ENCODE measurements around the gene RAX2. TPM values are rescaled to one million over a fixed set of nuclear protein-coding genes. Genes with fewer than 3 reads are reported as not detected.

The RAX2 gene
- total RNA-seq, 3 donors from 2014 or later, result not detected

- no peak for DNase-seq
Observed at GRCh38 chr19:3788996-3789778, 17.2 kb upstream of the RAX2 start.

GRCh38 chr19:3785938-3786824, 14.2 kb upstream of the RAX2 start, which contains the start of gene MATK:
MATK (minus strand) TSS chr19:3786381; CDS start chr19:3785135, 1,246 bp downstream.
- Histone ChIP-seq H3K4me1 (ENCODE audit: low read depth) (no peaks in the 10 kb centered on the region), H3K4me3 (peak within 1 kb of the TSS; percentile 9), H3K9me3 (peaks cover 14% of the 10 kb centered on the region), H3K36me3 (ENCODE audit: low read depth) (no peaks in the 10 kb centered on the region)
- TF ChIP-seq, protein P1, sequence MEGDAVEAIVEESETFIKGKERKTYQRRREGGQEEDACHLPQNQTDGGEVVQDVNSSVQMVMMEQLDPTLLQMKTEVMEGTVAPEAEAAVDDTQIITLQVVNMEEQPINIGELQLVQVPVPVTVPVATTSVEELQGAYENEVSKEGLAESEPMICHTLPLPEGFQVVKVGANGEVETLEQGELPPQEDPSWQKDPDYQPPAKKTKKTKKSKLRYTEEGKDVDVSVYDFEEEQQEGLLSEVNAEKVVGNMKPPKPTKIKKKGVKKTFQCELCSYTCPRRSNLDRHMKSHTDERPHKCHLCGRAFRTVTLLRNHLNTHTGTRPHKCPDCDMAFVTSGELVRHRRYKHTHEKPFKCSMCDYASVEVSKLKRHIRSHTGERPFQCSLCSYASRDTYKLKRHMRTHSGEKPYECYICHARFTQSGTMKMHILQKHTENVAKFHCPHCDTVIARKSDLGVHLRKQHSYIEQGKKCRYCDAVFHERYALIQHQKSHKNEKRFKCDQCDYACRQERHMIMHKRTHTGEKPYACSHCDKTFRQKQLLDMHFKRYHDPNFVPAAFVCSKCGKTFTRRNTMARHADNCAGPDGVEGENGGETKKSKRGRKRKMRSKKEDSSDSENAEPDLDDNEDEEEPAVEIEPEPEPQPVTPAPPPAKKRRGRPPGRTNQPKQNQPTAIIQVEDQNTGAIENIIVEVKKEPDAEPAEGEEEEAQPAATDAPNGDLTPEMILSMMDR (IDR thresholded peaks at IDR 0.05), result no peak
- peak in 1 of 3 donors; percentile 45 for DNase-seq
- intact Hi-C loops (cut with DNase I, micrococcal nuclease), result no loop called here
- ATAC-seq, result peak; percentile 46

More at GRCh38 chr19:3788996-3789778, 17.2 kb upstream of the RAX2 start:
- Histone ChIP-seq H3K4me3 (no peak overlapping the region), H3K4me1 (ENCODE audit: low read depth) (no peaks in the 10 kb centered on the region), H3K9me3 (no peaks in the 10 kb centered on the region), H3K36me3 (ENCODE audit: low read depth) (no peaks in the 10 kb centered on the region)
- TF ChIP-seq, protein P1 (IDR thresholded peaks at IDR 0.05), result no peak
- ATAC-seq, result peak; percentile 11
- intact Hi-C loops (cut with DNase I, micrococcal nuclease), result no loop called here

DNA sequence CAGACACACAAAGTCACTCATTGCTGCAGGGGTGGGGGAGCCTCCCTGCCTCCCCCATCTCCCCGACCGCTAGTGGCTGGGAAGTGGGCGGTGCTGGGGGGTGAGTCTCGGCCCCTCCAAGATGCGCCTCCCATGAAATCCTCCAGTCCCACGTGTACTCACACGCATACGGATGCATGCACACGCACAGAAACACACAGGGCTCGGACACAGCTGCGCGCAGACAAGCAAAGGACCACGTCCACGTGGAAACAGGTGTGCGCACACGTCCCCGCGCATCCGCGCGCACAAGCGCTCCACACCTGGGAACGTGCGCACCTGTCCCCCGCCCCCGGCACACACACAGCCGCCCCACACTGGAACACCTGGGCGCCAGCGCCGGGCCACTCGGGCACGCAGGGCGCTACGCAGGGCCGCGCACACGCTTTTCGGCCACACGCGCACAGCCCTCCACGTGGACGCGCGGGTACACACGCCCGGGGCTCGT, 13.5 kb upstream of the RAX2 start:
- DNase-seq, result peak in 1 of 3 donors; percentile 45
- TF ChIP-seq, protein P1 (IDR thresholded peaks at IDR 0.05), result no peak
- H3K4me3 ChIP-seq, result peak overlapping the region; percentile 9
- peak; percentile 36 for ATAC-seq
- no peaks in the 10 kb centered on the region for H3K36me3 ChIP-seq (ENCODE audit: low read depth)
- intact Hi-C loops (cut with DNase I, micrococcal nuclease), result no loop called here
- H3K9me3 ChIP-seq, result peaks cover 21% of the 10 kb centered on the region
- H3K4me1 ChIP-seq (ENCODE audit: low read depth), result no peaks in the 10 kb centered on the region

DNA sequence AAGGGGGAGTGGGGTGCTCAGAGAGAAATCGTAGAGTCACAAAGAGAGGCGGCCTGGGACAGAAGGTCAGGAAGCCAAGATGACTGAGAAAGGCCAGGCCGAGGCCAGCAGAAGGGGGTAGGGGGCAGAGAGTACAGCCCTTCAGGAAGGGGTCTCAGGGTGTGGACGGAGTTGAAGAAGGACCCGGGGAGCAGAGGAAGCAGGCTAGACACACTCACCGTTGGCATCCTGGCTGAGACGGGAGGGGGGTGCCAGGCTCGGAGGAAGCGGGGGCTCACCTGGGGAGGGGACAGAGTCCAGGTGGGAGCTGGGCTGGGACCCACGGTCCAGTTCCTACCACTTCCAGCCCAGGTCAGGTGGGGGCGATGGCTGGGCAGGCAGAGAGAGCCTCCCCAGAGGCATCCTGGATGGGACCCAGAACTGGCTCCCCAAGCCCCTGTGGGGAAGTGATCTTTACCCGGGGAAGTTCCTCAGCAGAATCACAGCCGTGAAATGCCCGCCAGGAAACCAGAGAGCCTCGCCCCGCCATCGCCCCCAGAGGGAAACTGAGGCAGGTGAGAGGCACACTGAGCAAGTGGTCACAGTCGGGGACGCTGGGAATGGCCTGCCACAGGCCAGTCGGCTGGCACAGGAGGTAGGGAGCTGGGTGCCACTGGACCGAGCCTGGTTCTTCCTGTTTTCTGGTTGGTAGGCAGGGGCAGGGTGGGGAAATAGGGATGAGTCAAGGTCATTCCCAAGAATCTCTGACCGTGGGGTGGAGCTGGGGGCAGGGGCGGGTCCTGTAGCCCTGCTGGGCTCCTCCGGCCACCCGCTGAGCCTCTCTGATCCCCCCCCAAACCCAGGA, 12.8 kb upstream of the RAX2 start:
- peak in 1 of 3 donors; percentile 51 for DNase-seq
- intact Hi-C loops (cut with DNase I, micrococcal nuclease), result no loop called here
- H3K9me3 ChIP-seq, result peaks cover 21% of the 10 kb centered on the region
- TF ChIP-seq, protein P1 (IDR thresholded peaks at IDR 0.05), result no peak
- no peaks in the 10 kb centered on the region for H3K4me1 ChIP-seq (ENCODE audit: low read depth)
- ATAC-seq, result peak; percentile 5
- no peaks in the 10 kb centered on the region for H3K36me3 ChIP-seq (ENCODE audit: low read depth)
- no peak overlapping the region for H3K4me3 ChIP-seq

Measured in mucosa of descending colon (tissue), 3 donors.